Fibroblast of villous mesenchyme (primary cell): ENCODE data around the gene TP53RK. TPM values are rescaled to one million over a fixed set of nuclear protein-coding genes. Genes with fewer than 3 reads are reported as not detected.

Experiments used
- DNase-seq: peaks from one replicate; pipeline ENCODE4 v3.0.0-alpha.2; 2010; ENCODE audit warnings: low read depth
- H3K4me3 ChIP-seq: 2 replicates; pipeline ENCODE4 v1.5.1; 2011; ENCODE audit warnings: low read depth, mild to moderate bottlenecking, low read length
- CTCF ChIP-seq: IDR thresholded peaks from 2 replicates; pipeline ENCODE4 v1.5.1; 2012; ENCODE audit warnings: low read depth, mild to moderate bottlenecking, low read length; ENCODE audit not compliant: insufficient read depth
- total RNA-seq: library from RNA; depleted of rRNA; stranded (reverse); fragments of >200 nt; gene quantifications from 2 replicates; pipeline ENCODE4 v1.2.3, GENCODE V29; 2012

TP53RK gene
- total RNA-seq, 1 donor, result 26.3 TPM

- TF ChIP-seq CTCF, result no peak
- DNase-seq, result no peak
- no peak overlapping the region for H3K4me3 ChIP-seq
Measured at GRCh38 chr20:46637427-46638133, 51.7 kb downstream of the TP53RK start.

- no peak for TF ChIP-seq CTCF
- H3K4me3 ChIP-seq, result no peak overlapping the region
- DNase-seq, result no peak
Measured at GRCh38 chr20:46637020-46637419, 52.2 kb downstream of the TP53RK start.

- no peak overlapping the region for H3K4me3 ChIP-seq
- DNase-seq, result no peak
- no peak for TF ChIP-seq CTCF
Measured at GRCh38 chr20:46636514-46636913, 52.7 kb downstream of the TP53RK start.

GRCh38 chr20:46635514-46636136 lies 53.6 kb downstream of the TP53RK start:
- H3K4me3 ChIP-seq, result no peak overlapping the region
- no peak for TF ChIP-seq CTCF
- DNase-seq, result no peak

GRCh38 chr20:46634528-46634927 lies 54.7 kb downstream of the TP53RK start:
- H3K4me3 ChIP-seq, result no peak overlapping the region
- TF ChIP-seq CTCF, result no peak
- DNase-seq, result no peak

Other genes with a start within 250 kb of the TP53RK start
- gene ZNF334, start 175.9 kb downstream of the TP53RK start, total RNA-seq, result 1.9 and 2.6 TPM in 2 replicates
- not detected in 2 replicates for gene OCSTAMP, start 138.8 kb downstream of the TP53RK start, total RNA-seq
- 1.6 and 4.3 TPM in 2 replicates for gene SLC13A3, start 38.0 kb downstream of the TP53RK start, total RNA-seq
- gene SLC2A10, start 20.2 kb upstream of the TP53RK start, total RNA-seq, result 45.4 and 52.7 TPM in 2 replicates
- not detected in 2 replicates for gene EYA2, start 205.4 kb upstream of the TP53RK start, total RNA-seq